ENCODE measurements around the gene CCDC154. TPM values are rescaled to one million over a fixed set of nuclear protein-coding genes. Genes with fewer than 3 reads are reported as not detected.

The CCDC154 gene
- total and polyA plus RNA-seq, 2 experiments from 2014 or later = 0.49 to 1.5 TPM

DNA sequence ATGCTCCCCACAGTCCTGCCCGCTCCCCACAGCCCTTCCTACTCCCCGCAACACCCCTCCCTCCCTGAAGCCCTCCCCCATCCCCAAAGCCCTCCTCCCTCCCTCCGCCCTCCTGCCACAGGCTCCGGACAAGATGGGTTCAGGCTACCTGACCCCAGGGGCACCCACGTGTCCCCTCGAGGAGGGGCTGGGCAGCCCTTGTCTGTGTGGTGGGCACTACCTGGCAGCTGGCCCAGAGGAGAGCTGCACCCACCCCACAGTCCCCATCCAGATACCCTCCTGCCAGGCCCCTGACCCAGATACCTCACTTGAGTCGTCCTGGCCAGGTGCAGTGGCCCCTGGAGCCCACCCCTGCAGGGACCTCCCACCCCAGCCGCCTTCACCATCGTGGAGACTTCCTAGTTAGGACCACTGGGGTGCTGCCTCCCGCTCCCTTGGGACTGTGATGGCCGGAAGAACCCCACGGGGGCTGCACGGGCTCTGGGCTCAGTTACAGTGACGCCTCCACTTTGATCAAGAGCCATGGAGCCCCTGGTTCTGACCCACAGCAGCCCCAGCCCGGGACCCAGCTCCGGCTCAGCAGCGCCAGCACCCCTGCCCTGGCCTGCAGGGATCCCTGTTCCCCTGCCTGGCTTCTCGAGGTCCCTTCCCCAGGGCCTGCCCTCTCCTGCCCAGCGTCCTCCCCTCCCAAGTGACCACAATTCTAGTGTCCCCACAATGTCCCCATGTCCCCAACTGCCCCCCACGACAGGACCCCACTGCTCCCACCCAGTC is 12.7 kb downstream of the CCDC154 start:
- Histone ChIP-seq H3K9me3 (ENCODE audit: low read depth) (no peaks in the 10 kb centered on the region), H3K4me3 (no peak overlapping the region), H3K27ac (no peak overlapping the region), H3K36me3 (no peaks in the 10 kb centered on the region), H3K27me3 (no peaks in the 10 kb centered on the region), H3K4me1 (ENCODE audit: low read depth) (peaks cover 7% of the 10 kb centered on the region)
- DNase-seq (ENCODE audit: low read depth in 1 of 2, low spot score in 1 of 2) = no peak
- TF ChIP-seq, protein P1, sequence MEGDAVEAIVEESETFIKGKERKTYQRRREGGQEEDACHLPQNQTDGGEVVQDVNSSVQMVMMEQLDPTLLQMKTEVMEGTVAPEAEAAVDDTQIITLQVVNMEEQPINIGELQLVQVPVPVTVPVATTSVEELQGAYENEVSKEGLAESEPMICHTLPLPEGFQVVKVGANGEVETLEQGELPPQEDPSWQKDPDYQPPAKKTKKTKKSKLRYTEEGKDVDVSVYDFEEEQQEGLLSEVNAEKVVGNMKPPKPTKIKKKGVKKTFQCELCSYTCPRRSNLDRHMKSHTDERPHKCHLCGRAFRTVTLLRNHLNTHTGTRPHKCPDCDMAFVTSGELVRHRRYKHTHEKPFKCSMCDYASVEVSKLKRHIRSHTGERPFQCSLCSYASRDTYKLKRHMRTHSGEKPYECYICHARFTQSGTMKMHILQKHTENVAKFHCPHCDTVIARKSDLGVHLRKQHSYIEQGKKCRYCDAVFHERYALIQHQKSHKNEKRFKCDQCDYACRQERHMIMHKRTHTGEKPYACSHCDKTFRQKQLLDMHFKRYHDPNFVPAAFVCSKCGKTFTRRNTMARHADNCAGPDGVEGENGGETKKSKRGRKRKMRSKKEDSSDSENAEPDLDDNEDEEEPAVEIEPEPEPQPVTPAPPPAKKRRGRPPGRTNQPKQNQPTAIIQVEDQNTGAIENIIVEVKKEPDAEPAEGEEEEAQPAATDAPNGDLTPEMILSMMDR (IDR thresholded peaks at IDR 0.05; ENCODE audit: low read depth, low read length) = no peak

DNA sequence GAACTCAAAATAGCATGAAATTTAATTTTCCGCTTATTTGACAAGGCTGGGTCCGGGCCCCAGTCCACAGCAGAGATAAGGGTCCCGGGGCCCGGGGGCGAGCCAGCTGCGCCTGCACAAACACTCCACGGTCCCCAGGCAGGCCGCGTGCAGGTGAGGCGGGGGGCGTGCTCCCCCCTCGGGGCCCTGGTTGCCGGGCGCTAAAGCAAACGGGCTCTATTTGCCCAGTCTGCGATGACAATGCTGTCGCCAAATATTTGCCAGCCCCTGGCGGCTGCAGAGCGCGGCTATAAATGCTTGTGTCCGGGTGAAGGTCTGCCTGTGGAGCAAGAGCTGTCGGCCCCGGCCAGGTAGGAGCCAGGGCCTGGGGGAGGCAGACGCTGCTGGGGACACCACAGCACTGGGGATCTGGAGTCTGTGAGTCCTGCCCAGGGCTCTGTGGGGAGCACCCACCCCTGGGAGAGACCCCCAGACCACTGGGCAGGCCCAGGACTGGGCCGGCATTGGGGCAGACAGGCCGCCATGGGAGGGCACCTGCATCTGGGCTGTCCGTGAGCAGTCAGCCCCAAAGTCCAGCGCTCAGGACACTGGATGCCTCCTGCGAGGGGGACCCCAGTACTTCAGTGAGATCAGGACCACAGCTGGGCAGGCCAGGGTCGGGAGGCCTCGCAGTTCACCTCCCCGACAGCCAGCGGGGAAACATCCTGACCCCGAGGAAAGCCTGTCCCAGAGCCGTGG is 13.4 kb downstream of the CCDC154 start, which contains the start of gene PERCC1:
Gene PERCC1, plus strand, starts transcription at position 320 of the 738 bp plus-strand sequence. CDS start 1,516 bp downstream, outside the sequence.
- Histone ChIP-seq H3K4me3 (no peak within 1 kb of the TSS), H3K27me3 (no peaks in the 10 kb centered on the region), H3K27ac (peak within 1 kb of the TSS; percentile 38), H3K4me1 (ENCODE audit: low read depth) (peaks cover 9% of the 10 kb centered on the region), H3K36me3 (no peaks in the 10 kb centered on the region), H3K9me3 (ENCODE audit: low read depth) (no peaks in the 10 kb centered on the region)
- DNase-seq (ENCODE audit: low read depth in 1 of 2, low spot score in 1 of 2) = no peak
- TF ChIP-seq, protein P1 (IDR thresholded peaks at IDR 0.05; ENCODE audit: low read depth, low read length) = no peak

DNA sequence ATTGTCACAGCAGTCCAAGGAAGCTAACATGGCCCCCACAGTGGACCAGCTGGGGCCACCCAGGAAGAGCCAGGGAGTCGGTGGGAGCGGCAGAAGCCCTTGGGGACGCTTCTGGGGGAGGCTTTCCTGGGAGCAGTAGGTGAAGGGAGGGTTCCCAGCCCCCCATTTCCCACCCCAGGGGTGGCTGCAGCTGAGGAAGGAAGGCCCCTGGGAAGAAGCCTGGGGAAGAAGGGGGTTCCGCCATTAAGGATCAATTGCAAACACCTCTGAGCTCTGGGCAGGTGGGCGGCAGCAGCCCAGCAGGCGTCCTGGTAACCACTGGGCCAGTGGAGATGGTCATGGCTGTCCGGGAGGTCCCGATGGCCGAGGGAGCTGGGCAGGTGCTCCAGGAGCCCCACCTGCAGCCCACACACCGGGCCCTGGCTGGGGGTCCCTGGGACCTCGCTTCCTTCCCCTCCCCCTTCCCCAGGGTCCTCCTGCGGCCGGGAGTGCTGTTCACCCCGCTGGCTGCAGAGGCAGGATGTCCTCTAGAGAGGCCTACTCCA is 14.1 kb downstream of the CCDC154 start:
- H3K27me3 ChIP-seq = no peaks in the 10 kb centered on the region
- TF ChIP-seq, protein P1 (IDR thresholded peaks at IDR 0.05; ENCODE audit: low read depth, low read length) = no peak
- peak overlapping the region; percentile 38 for H3K27ac ChIP-seq
- no peaks in the 10 kb centered on the region for H3K36me3 ChIP-seq
- no peaks in the 10 kb centered on the region for H3K9me3 ChIP-seq (ENCODE audit: low read depth)
- no peak overlapping the region for H3K4me3 ChIP-seq
- no peak for DNase-seq (ENCODE audit: low read depth in 1 of 2, low spot score in 1 of 2)
- peaks cover 9% of the 10 kb centered on the region for H3K4me1 ChIP-seq (ENCODE audit: low read depth)

DNA sequence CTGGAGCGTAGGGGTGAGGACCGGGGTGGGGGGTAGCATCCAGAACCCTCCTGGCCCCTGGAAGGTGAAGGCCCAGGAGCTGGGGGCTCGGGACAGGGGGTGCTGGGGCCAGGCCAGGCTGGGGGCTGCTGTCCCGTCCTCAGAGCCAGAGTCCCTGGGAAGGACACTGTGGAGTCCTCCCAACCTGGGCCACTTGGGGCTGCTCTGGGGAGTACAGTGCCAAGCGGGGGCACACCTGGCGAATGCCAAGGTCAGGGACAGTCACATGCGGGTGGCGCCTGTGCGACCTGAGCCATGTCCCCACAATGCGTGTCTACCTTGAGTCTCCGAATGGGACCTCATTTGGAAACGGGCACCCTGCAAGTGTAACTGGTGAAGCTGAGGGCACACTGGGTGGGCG is 14.7 kb downstream of the CCDC154 start:
- no peaks in the 10 kb centered on the region for H3K36me3 ChIP-seq
- TF ChIP-seq, protein P1 (IDR thresholded peaks at IDR 0.05; ENCODE audit: low read depth, low read length) = no peak
- H3K9me3 ChIP-seq (ENCODE audit: low read depth) = no peaks in the 10 kb centered on the region
- H3K4me3 ChIP-seq = no peak overlapping the region
- no peak for DNase-seq (ENCODE audit: low read depth in 1 of 2, low spot score in 1 of 2)
- H3K4me1 ChIP-seq (ENCODE audit: low read depth) = peaks cover 9% of the 10 kb centered on the region
- no peaks in the 10 kb centered on the region for H3K27me3 ChIP-seq
- no peak overlapping the region for H3K27ac ChIP-seq

DNA sequence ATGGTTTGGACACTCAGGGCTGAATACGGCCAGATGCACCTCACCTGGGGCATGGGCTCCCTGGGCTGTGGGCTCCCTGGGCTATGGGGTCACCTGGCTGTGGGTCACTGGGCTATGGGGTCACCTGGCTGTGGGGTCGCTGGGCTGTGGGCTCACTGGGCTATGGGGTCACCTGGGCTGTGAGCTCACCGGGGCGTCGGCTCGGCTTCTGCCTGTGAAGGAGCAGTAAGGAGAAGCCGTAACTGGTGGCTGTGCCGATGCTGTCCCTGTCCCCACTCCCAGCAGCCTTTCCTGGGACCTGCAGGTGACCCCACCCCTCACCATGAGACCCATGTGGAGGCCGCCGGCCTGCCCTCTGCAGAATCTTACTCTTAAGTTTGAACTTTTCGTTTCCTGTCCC is 15.3 kb downstream of the CCDC154 start:
- TF ChIP-seq, protein P1 (IDR thresholded peaks at IDR 0.05; ENCODE audit: low read depth, low read length) = no peak
- H3K27ac ChIP-seq = no peak overlapping the region
- peaks cover 9% of the 10 kb centered on the region for H3K4me1 ChIP-seq (ENCODE audit: low read depth)
- H3K36me3 ChIP-seq = no peaks in the 10 kb centered on the region
- H3K4me3 ChIP-seq = no peak overlapping the region
- DNase-seq (ENCODE audit: low read depth in 1 of 2, low spot score in 1 of 2) = no peak
- no peaks in the 10 kb centered on the region for H3K27me3 ChIP-seq
- no peaks in the 10 kb centered on the region for H3K9me3 ChIP-seq (ENCODE audit: low read depth)

All from cardiac muscle cell (in vitro differentiated cells and primary cell).